ENCODE measurements around the gene SMAP2.
A peak's percentile ranks its signal among the peaks of the same experiment; 100 is the strongest.

Gene SMAP2

GRCh38 chr1:40391688-40392145 lies 18.2 kb downstream of the SMAP2 start:
- no peak for DNase-seq

- no peak for DNase-seq
These were observed 18.7 kb downstream of the SMAP2 start for GRCh38 chr1:40392221-40392620.

GRCh38 chr1:40393173-40393572 lies 19.6 kb downstream of the SMAP2 start:
- no peak for DNase-seq

DNA sequence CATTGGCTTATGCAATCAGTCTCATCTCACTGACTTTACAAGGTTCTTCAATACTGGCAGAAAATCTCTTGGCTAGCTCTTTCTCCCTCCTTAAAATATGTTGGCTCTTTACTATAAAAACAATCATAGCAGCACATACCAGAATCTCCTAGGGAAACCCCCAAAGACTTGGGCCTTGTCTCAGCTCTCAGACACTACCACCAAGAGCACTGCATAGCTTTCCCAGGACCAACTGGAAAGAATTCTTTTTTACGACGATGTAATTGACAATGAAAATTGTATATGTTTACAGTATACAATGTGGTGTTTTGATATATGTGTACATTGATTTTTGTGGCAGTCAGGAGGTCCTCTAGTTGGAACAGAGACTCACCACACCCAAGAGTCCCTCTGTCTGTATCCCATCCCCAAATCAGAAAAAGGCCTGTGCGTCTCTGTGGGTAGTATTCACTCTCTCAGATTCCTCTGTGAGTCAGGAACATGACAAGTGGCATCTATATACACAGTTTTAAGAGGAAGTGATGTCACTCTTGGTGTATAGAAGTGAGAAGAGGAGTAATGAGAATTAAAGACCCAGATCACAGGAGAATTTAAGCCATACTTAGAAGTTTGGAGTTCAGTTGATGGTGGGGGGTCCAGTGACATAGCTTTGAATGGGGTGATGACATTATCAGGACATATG lies 21.1 kb downstream of the SMAP2 start:
- peak in 1 of 2 experiments; percentile 44 for DNase-seq

GRCh38 chr1:40395190-40396175 lies 22.0 kb downstream of the SMAP2 start:
- no peak for DNase-seq

DNA sequence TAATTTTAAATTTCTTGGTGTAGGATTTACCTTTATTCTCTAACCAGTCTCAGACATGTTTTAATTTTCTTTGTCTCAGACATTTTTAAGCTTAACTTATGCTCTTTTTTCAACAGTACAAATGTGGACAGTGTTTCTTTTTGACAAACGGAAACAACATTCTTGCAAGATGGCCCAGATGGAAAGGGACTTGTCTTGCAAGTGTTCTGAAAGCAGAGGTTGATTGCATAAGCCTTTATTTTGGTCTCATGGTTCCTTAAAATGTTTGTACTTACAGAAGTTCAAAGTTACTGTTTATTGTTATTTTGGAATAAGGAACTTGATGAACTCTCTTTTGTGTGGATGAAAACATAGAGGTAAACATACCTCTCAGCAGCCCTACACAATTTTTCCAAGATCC lies 22.9 kb downstream of the SMAP2 start:
- no peak for DNase-seq

DNA sequence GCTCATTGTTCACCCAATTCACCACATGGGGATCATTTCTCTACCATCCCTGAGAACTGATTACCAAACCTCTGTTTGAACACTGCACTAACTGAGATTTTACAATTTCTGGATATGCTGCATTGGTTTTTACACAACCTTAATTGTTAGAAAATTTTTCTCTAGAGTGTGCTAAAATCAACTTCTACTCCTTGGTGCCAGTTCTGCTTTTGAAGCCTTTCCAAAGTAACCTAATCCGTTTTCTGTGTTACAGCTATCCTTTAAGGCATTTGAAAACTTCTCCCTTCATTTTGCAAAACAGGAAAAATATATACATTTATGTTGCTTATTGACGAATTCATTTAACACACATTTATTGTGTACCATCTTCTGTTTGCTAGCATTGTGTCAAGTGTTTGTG lies 23.7 kb downstream of the SMAP2 start:
- DNase-seq: no peak

DNA sequence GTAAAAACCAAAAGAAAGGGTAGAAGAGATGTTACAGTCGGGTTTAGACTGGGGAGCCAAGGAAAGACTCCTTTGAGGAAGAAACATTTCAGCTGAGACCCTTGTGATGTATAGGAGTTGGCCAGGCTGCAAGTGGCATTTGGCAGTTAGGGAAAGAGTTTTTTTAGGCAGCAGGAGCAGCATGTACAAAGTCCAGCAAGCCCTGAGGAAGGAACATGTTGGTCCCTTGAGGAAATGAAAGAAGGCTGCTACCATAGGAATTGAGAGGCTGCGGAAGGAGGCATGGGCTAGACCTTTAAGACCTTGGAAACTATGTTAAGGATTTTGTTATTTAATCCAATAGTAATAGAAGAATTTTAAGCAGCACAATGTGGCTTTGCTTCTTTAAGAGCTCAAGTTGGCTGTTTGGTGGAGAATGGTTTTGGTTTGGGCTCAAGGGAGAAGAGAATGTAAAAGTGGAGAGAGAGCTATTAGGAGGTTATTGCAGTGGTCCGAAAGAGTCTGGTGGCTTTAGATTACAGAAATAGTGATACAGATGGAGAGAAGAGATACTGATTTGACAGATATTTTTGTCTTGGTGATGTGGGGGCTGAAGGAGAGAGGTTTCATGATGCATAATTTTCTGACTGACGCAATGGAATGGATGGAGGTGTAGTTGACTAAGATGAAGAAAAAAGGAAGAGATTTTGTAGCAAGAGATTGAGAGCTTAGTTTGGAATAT lies 26.6 kb downstream of the SMAP2 start:
- no peak for DNase-seq

DNA sequence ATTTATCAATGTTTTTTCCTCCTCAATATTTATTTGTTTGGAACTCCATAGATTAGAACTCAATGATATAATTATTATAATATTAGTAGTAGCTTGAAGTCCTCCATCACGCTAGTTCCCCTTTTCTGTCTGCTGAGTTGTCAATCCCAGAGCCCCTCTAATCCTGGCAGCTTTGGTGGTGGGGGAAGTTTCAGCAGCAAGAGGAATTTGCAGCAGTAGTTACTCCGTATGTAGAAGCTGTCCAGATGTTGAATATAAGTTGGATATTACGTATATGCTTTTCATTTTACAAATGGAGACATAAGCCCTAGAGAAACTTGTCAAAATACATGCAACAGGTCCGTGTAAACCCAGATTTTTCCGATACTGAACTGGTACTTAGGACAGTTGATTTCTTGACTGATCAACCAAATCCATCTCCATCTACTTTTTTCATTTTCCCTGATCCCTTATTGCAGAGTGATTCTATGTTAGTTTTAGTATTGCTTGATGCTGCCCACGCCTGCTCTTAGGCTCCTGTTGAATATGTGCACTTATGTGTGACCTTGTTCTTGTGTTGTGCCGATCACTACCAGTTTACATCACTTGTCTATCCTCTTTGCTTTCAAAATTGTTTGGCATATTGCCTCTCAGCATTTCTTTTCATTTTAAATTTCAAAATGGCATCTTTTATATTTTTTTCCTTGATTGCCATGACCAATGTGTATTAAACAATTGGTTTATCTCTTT lies 28.1 kb downstream of the SMAP2 start:
- no peak for DNase-seq

- no peak for DNase-seq
These were observed 31.3 kb downstream of the SMAP2 start for GRCh38 chr1:40404670-40405462.

GRCh38 chr1:40405812-40406211 lies 32.3 kb downstream of the SMAP2 start:
- no peak for DNase-seq

DNA sequence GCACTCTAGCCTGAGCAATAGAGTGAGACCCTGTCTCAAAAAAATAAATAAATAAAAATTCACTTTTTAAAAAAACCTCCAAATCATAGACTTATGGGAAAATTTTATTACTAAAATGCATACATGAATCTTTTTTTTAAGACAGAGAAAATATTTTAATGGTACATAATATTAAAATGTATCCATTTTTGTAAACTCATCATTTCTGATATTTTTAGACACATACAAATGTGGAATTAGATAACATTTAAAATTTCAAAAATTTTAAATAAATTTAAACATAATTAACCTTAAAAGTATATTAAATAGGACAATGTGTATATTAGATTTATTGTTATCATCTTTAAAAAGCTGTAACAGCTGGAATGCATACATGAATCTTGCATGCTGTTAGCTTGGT lies 33.9 kb downstream of the SMAP2 start:
- DNase-seq: no peak

DNA sequence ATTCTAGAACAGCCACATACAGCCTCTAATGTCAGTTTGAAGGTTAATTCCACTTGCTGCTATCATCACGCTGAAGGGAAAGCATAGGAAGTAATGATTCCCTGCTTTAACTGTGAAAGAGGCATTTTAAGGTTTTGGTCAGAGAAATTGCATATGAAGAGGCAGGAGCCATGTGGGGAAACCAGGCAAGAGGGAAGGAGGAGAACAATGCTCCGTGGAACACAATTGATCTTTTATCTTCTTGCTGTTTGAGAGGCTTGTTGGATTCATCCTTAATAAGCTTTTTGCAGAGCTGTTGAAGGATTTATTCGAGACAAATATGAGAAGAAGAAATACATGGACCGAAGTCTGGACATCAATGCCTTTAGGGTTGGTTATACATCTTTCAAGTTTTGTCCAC lies 35.9 kb downstream of the SMAP2 start:
- no peak for DNase-seq

GRCh38 chr1:40411294-40411693 lies 37.8 kb downstream of the SMAP2 start:
- DNase-seq: no peak

DNA sequence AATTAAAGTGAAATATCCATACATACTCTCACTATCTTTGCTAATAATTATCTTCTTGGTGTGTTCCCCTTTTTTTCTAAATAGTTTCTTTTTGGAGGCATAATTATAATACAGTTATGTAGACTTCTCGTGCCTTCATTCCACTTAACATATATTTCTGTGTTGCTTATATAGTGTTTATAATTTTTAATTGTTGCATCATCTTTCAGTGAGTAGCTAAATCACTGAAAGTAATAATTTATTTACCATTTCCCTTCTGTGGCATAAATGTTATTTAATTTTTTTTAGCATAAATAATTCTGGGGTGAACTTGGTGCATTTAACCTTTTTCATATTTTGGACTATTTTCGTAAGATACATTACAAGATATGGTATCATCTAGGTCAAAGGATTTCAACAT lies 38.3 kb downstream of the SMAP2 start:
- DNase-seq: no peak

GRCh38 chr1:40413527-40414252 lies 40.2 kb downstream of the SMAP2 start:
- no peak for DNase-seq

DNA sequence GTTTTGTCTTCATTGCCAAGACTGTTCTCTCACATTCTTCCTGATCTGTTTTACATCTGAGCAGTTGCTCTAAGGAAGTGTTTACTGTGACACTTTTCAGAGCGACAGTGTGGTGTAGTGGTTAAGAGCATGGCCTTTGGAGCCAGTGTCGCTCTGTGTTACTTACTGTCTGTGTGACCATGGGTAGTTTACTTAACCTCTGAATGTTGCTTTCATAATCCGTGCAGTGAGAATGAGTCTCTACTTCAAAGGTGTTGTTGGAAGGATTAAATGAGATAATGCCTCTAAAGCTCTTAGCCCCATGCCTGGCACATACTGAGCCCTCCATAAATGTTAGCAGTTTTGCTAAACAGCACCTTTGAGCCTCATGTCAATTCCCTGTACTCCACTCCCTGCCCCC lies 40.8 kb downstream of the SMAP2 start:
- no peak for DNase-seq

GRCh38 chr1:40416709-40417108 lies 43.2 kb downstream of the SMAP2 start:
- DNase-seq: no peak

GRCh38 chr1:40421431-40422384 lies 48.2 kb downstream of the SMAP2 start:
- no peak for DNase-seq
